Naive thymus-derived CD8-positive, alpha-beta T cell (primary cell): ENCODE results near the gene SMARCD3. TPM values are rescaled to one million over a fixed set of nuclear protein-coding genes. Genes with fewer than 3 reads are reported as not detected.

Experiments used
- ATAC-seq, 2 donors: fragments of 150-1000 bp; cut with Tn5 transposase in 1 of 2; sonication (Bioruptor Pico), chemical (Tn5 transposase) in 1 of 2; 1 replicate in 1 of 2; 2 replicates in 1 of 2; pipeline ENCODE4 v1.10.0; 2021; ENCODE audit warnings: mild to moderate bottlenecking in 2 of 2, moderate library complexity in 2 of 2
- POLR2A ChIA-PET: fragments of 350-600 bp; sonication (Branson Sonifier 250); formaldehyde crosslinking; loops from one replicate; lab custom pipeline; 2021; ENCODE audit warnings: antibody characterized with exemption; lab: Charles Lee
- DNase-seq, 10 donors: peaks; one replicate each; pipeline versions ENCODE4 v3.0.0 to v3.0.0-alpha.2; 2020 to 2022
- H3K27ac Mint-ChIP-seq, 10 donors: one replicate each; pipeline ENCODE4 v1.8.0; 2020 to 2022; ENCODE audit warnings: mild to moderate bottlenecking in 10 of 10, mixed read lengths in 10 of 10, moderate library complexity in 4 of 10, inconsistent platforms in 1 of 10
- H3K27me3 Mint-ChIP-seq, 5 donors: one replicate each; pipeline ENCODE4 v1.8.0; 2021 to 2022; ENCODE audit warnings: mixed read lengths in 5 of 5
- H3K36me3 Mint-ChIP-seq, 3 donors: one replicate each; pipeline ENCODE4 v1.8.0; 2020 to 2022; ENCODE audit warnings: mixed read lengths in 3 of 3, mild to moderate bottlenecking in 2 of 3, inconsistent platforms in 1 of 3
- H3K4me1 Mint-ChIP-seq, 4 donors: one replicate each; pipeline ENCODE4 v1.8.0; 2021 to 2022; ENCODE audit warnings: mixed read lengths in 4 of 4
- H3K4me3 Mint-ChIP-seq, 10 donors: one replicate each; pipeline ENCODE4 v1.8.0; 2020 to 2022; ENCODE audit warnings: mild to moderate bottlenecking in 10 of 10, mixed read lengths in 10 of 10, moderate library complexity in 6 of 10, inconsistent platforms in 1 of 10
- H3K9me3 Mint-ChIP-seq, 9 donors: one replicate each; pipeline ENCODE4 v1.8.0; 2020 to 2022; ENCODE audit warnings: mixed read lengths in 9 of 9, mild to moderate bottlenecking in 3 of 9, inconsistent platforms in 1 of 9, moderate library complexity in 1 of 9
- polyA plus RNA-seq, 3 donors: library from polyadenylated mRNA; unstranded; fragments of 300-500 nt; fragmentation: Illumina TruSeq; gene quantifications; one replicate each; pipeline ENCODE4 v1.2.3, GENCODE V29; 2021
- total RNA-seq, 8 experiments: library from RNA in 2 of 8; stranded (reverse) in 2 of 8; gene quantifications; one replicate each; pipeline ENCODE4 v1.2.3 and lab custom pipeline; 2021 to 2026

SMARCD3 gene
- total and polyA plus RNA-seq, 5 experiments from 2014 or later = 9.7 to 18.6 (median 11.8) TPM

DNA sequence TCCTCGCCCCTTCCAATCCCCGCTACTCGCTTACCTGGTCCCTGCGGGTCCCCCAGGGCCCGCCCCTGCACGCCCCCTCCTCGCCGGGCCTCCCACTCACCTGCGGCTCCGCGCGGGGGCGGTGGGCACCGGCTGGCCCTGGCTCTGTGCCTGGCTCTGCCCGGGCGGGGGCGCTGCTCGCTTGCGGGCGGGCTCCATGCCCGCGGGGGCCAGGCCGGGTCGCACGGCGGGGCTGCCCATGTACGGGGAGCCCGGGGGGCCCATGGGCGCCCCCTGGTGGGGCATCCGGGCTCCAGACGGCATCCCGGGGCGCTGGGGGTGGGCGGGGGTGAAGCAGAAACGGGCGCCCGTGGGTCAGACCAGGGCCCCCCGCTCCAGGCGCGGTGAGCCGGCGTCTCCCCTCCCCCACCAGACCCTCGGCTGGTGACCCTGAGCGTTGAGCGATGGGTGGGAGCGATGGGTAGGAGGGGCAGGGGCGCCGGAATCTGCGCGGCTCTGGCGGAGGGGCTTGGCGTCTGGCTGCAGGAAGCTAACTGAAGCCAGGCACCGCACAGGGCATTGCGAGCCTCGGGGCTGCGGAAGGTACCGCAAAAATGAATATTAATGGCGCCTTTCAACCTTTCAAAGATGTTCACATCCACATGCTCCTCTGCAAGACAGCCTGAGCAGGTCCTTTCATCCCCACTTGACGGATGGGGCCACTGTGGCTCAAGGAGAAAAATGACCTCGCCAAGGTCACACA lies 3.0 kb downstream of the SMARCD3 start:
- ATAC-seq = peak; percentile 75 to 78
- POLR2A ChIA-PET = interaction anchor here (0.6 to 3.6 kb wide), 7 partner anchors 13 to 59 kb away, joined by 3 to 26 read pairs (median 4); partner anchors contain the start of genes ABCF2 and CHPF2
- Mint-ChIP-seq H3K4me3 (peak overlapping the region; percentile 61 to 82 (median 76)), H3K9me3 (no peaks in the 10 kb centered on the region), H3K27me3 (peaks cover 0 to 9% (median 0%) of the 10 kb centered on the region in 5 donors), H3K36me3 (peaks cover 0 to 1% (median 0%) of the 10 kb centered on the region in 3 donors), H3K27ac (no peak overlapping the region), H3K4me1 (peaks cover 22 to 64% (median 53%) of the 10 kb centered on the region in 4 donors)
- peak; percentile 64 to 86 (median 77) for DNase-seq

DNA sequence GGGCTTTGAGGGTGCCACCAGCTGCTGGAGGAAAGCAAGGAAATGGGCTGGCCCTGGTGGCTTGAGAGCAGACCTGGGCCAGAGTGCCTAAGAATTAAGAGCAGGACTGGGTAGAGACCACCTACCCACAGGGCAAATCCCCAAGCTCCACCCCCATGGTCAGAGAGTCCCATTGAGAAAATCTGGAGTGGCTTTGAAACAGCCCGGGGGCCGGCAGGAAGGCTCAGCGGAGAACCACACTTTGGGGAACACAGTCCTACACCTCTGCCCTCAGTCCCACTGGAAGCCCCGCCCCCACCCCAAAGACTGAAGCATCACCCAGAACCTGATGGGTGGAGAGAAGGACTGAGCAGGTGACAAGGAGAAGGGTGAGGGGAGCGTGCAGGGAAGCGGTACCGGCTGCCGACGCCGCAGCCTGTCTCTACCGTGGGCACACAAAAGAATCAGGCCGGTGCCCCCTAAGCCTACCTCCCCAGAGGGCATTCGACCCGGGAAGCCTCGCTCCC lies 3.6 kb downstream of the SMARCD3 start:
- POLR2A ChIA-PET = interaction anchor here (0.6 to 3.6 kb wide), 4 partner anchors 11 to 59 kb away, joined by 3 to 26 read pairs (median 13); partner anchors contain the start of genes ABCF2 and CHPF2
- peaks cover 0 to 6% (median 0%) of the 10 kb centered on the region in 3 donors for H3K36me3 Mint-ChIP-seq
- ATAC-seq (peak; percentile 2 to 7), DNase-seq (no peak)
- H3K4me1 Mint-ChIP-seq = peaks cover 17 to 59% (median 47%) of the 10 kb centered on the region in 4 donors
- no peaks in the 10 kb centered on the region for H3K9me3 Mint-ChIP-seq
- H3K4me3 Mint-ChIP-seq = peak overlapping the region; percentile 61 to 82 (median 76)
- H3K27ac Mint-ChIP-seq = peak overlapping the region in 3 of 10 donors; percentile 49 to 75 (median 65)
- peaks cover 0 to 7% (median 0%) of the 10 kb centered on the region in 5 donors for H3K27me3 Mint-ChIP-seq

DNA sequence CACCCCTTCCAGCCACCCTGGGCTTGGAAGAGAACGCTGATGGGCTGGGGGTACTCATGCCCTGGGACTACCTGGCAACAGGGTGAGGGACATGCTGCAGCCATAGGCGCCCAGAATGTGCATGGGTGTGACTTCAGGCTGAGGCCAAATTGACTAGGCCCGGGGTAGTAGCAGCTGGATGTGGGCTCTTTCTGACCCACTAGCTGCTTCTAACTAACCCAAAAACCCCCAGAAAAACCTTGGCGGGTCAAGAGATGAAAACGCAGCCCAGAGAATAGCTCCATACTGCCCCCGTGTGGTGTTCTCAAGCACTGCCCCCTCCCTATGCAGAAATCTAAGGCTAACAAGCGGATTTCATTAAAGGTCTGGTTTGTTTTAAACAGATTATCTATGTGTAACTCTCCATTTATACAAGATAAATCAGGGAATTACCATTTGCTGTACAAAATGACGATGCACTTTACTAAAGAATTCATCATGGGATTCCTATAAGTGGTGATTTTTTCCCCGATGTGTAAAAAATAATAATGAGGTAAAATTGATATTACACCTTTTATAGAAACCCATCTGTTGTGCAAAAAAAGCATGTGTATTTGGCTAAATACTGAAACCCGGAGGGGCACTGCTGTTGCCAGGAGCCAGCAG lies 4.2 kb downstream of the SMARCD3 start:
- Mint-ChIP-seq H3K36me3 (peaks cover 0 to 9% (median 0%) of the 10 kb centered on the region in 3 donors), H3K27me3 (peaks cover 0 to 6% (median 0%) of the 10 kb centered on the region in 5 donors), H3K9me3 (no peaks in the 10 kb centered on the region), H3K4me3 (peak overlapping the region; percentile 61 to 85 (median 78)), H3K4me1 (peaks cover 16 to 56% (median 45%) of the 10 kb centered on the region in 4 donors), H3K27ac (peak overlapping the region in 2 of 10 donors; percentile 74 to 75)
- DNase-seq (peak in 8 of 10 donors; percentile 16 to 65 (median 49)), ATAC-seq (no peak)
- POLR2A ChIA-PET = interaction anchor here (0.5 to 3.6 kb wide), 7 partner anchors 11 to 60 kb away, joined by 3 to 26 read pairs (median 4); partner anchors contain the start of genes ABCF2 and CHPF2

DNA sequence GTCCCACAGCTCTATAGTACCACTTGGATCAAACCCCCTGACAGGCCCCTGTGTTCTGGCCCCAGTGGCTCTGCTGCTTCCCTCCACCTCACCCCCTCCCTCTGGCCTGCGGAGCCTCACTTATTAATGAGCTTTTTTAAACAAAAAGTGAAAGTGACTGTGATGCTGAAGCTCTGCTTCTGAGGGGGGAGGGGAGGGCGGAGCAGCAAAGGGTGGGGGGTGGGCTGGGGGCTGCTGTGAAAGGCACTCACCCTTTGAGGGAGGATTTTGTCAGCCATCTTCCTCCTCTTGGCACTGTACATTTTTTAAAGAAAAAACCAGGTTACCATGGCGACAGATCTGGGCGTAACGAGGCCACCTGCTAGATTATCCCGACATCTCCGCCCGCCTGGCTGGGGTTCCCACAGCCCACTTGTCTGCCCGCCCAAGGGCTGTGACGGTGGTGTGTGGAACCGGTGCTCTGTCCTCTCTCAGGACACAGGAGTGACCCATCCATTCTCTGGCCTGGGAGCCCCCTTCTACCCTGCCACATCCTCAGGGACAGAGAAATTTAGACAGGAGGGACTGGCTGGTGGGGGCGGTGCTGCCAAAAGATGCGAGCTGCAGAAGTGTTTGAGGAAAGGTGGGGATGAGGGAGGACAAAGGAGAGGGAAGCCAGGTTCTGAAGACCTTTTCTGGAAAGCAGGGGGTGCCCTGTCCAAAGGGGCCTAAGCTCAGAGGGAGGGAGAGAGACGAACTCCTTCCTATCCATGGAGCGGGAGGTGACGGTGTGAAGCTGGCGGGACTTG lies 4.9 kb downstream of the SMARCD3 start:
- POLR2A ChIA-PET = interaction anchor here (0.5 to 3.6 kb wide), 9 partner anchors 7 to 37 kb away, joined by 3 to 26 read pairs (median 4); partner anchors contain the start of genes ABCF2 and CHPF2
- Mint-ChIP-seq H3K27me3 (peaks cover 0 to 4% (median 0%) of the 10 kb centered on the region in 5 donors), H3K27ac (peak overlapping the region; percentile 25 to 92 (median 77)), H3K4me1 (peaks cover 15 to 51% (median 43%) of the 10 kb centered on the region in 4 donors), H3K9me3 (no peaks in the 10 kb centered on the region), H3K4me3 (peak overlapping the region; percentile 70 to 85 (median 78)), H3K36me3 (peaks cover 0 to 14% (median 0%) of the 10 kb centered on the region in 3 donors)
- ATAC-seq (peak; percentile 27 to 49), DNase-seq (peak in 8 of 10 donors; percentile 30 to 77 (median 56))

DNA sequence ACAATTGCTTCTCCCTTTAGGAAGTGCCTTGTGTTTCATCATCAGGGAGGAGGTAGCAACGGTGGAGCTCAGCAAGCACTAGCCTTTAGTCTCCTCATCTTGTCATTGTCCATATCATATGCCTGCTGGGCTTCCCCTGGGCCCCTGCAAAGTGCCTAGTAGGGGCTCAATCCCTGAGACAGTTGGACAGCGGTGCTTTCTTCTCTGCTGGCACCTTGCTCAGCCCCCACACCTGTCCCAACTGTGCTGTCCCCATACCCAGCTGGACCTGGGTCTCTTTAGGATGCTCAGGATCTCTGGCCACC lies 5.5 kb downstream of the SMARCD3 start:
- Mint-ChIP-seq H3K36me3 (peaks cover 0 to 14% (median 0%) of the 10 kb centered on the region in 3 donors), H3K4me3 (peak overlapping the region in 9 of 10 donors; percentile 70 to 85 (median 78)), H3K27ac (peak overlapping the region in 8 of 10 donors; percentile 26 to 92 (median 83)), H3K9me3 (no peaks in the 10 kb centered on the region), H3K27me3 (peaks cover 0 to 2% (median 0%) of the 10 kb centered on the region in 5 donors), H3K4me1 (peaks cover 12 to 46% (median 39%) of the 10 kb centered on the region in 4 donors)
- DNase-seq (no peak), ATAC-seq (no peak)
- POLR2A ChIA-PET = interaction anchor here (0.8 to 3.6 kb wide), 5 partner anchors 8 to 36 kb away, joined by 3 to 26 read pairs (median 4); partner anchors contain the start of genes ABCF2 and CHPF2

DNA sequence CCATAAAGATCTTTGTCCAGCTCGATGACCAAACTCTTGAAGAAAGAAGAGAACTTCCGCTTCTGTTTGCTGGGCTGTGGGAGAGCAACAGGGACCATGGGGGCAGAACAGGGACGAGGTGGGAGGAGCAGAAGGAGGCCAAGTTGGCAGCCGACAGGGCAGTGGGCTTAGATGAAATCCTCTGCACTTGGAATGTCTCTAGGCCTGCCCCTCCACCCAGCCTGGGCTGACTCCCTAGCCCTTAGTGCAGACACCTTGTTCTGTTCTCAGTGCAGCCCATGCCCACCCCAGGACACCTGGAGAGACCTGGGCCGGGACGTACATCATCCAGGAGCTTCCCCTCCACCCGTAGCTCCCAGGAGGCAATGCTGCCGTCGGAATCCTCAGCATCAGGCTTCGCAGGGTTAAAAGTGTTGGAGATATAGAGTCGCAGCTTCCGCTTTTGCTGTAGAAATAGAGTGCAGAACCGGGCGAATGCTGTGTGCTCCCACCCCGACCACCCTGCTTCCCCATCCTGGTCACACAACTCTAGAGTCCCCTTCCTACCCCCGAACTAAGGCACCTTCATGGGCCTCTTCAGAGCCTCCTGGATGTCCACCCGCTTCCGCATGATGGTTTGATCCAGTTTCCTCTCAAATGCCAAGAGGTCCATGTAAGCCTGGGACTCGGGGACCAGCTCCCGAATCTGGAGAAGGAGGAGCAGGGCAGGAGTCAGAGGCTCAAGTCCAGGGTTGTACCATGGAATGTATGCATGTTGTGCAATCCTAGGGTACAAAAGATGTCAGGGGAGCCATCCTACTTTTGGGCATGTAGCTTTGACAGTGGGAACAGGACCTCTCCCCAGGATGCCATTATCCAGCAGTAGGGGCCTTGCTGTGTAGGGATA lies 6.1 kb downstream of the SMARCD3 start:
- Mint-ChIP-seq H3K27ac (peak overlapping the region in 2 of 10 donors; percentile 26 to 90), H3K4me3 (peak overlapping the region in 3 of 10 donors; percentile 6 to 79 (median 54)), H3K4me1 (peaks cover 8 to 40% (median 34%) of the 10 kb centered on the region in 4 donors), H3K36me3 (peaks cover 0 to 16% (median 0%) of the 10 kb centered on the region in 3 donors), H3K9me3 (no peaks in the 10 kb centered on the region), H3K27me3 (peaks cover 0 to 2% (median 0%) of the 10 kb centered on the region in 5 donors)
- ATAC-seq (no peak), DNase-seq (no peak)
- POLR2A ChIA-PET = interaction anchor here (0.9 to 3.6 kb wide), 4 partner anchors 9 to 36 kb away, joined by 3 to 26 read pairs (median 12); partner anchors contain the start of genes ABCF2 and CHPF2

DNA sequence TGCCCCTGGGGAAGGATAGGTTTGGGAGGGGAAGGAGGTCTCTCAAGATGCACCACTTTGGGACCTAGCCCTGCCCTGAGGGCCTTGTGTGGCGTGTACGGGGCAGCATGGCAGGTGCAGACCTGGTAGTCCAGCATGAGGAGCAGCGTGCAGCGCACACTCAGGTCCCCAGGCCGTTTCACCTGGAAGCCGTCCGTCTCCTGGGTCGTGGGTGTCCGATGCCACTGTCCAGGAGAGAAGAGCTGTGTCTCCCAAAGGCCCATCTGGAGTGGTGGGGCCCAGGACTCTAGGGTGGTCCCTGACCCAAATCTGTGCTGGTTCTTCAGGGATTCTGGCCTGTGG lies 6.8 kb downstream of the SMARCD3 start:
- H3K27me3 Mint-ChIP-seq = no peaks in the 10 kb centered on the region

DNA sequence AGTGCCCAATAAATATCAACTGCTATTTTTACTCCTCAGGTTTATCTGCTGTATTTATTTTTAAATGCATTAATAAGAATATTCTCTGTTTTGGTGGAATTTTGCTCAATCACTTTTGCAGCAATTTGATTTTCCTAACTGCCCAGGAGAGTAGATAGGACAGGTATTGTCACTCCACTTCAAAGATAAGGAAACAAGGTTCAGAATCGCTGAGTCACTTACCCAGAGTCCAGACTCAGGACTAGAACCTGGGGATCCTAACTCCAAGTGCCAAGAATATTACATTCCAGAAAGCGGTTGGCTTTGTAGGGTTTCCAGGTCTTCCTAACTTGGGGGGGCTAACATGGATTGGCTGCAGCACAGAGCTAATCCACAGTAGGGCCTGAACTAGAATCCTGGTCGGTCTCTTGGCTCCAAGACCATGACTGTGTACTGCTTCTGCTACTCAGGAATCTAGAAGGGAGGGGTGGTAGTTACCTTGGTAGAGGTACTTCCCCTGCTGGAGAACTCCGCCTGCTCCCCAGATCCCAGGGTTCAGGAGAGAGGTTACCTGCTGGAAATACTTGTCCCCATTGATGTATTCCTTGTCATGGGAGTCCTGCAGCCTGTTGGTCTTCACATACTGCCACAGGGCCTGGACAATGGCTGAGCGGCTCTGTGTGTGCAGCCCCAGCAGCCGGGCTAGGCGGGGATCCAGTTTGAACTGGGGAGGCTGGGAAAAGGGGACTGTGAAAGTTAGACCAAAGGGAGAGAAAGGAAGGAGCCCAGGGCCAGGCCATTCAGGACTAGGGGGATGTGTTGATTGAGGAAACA lies 7.3 kb downstream of the SMARCD3 start:
- Mint-ChIP-seq H3K9me3 (no peaks in the 10 kb centered on the region), H3K4me1 (peaks cover 9 to 39% (median 32%) of the 10 kb centered on the region in 4 donors), H3K27ac (peak overlapping the region in 2 of 10 donors; percentile 72 to 89), H3K4me3 (peak overlapping the region in 4 of 10 donors; percentile 6 to 48 (median 20)), H3K27me3 (no peaks in the 10 kb centered on the region), H3K36me3 (peaks cover 0 to 28% (median 0%) of the 10 kb centered on the region in 3 donors)
- POLR2A ChIA-PET = no interaction called here
- no peak for DNase-seq
- ATAC-seq = no peak

More for the DNA sequence above, 6.8 kb downstream of the SMARCD3 start:
- Mint-ChIP-seq H3K4me3 (peak overlapping the region in 2 of 10 donors; percentile 19 to 48), H3K4me1 (peaks cover 9 to 39% (median 31%) of the 10 kb centered on the region in 4 donors), H3K9me3 (no peaks in the 10 kb centered on the region), H3K27ac (peak overlapping the region in 1 of 10 donors; percentile 72), H3K36me3 (peaks cover 0 to 22% (median 0%) of the 10 kb centered on the region in 3 donors)
- ATAC-seq (no peak), DNase-seq (no peak)
- POLR2A ChIA-PET = interaction anchor here (3.6 kb wide), 1 partner anchor 15 kb away, joined by 21 read pairs; the partner anchor contains the start of gene ABCF2

DNA sequence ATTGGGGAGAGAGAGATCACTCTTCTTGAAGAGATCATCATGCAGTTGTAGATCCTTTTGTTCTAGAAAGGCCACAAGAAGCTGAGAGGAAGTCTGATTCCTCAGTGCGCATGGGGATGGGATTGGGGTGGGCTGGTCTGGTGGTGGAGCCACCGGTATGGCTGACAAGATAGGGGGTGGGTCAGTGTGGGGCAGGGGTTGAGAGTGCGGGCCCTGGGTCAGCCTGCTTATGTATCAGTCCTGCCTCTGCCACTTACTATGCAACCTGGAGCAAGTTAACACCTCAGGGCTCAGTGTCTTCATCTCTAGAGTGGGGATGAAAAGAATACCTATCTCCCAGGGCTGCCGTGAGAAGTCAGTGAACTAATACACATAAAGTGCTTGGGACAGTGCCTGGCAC lies 8.0 kb downstream of the SMARCD3 start:
- no peak for ATAC-seq
- POLR2A ChIA-PET = no interaction called here
- DNase-seq = no peak
- Mint-ChIP-seq H3K27ac (peak overlapping the region in 2 of 10 donors; percentile 8 to 20), H3K36me3 (peaks cover 0 to 31% (median 0%) of the 10 kb centered on the region in 3 donors), H3K4me3 (no peak overlapping the region), H3K9me3 (no peaks in the 10 kb centered on the region), H3K4me1 (peaks cover 9 to 39% (median 29%) of the 10 kb centered on the region in 4 donors), H3K27me3 (no peaks in the 10 kb centered on the region)

DNA sequence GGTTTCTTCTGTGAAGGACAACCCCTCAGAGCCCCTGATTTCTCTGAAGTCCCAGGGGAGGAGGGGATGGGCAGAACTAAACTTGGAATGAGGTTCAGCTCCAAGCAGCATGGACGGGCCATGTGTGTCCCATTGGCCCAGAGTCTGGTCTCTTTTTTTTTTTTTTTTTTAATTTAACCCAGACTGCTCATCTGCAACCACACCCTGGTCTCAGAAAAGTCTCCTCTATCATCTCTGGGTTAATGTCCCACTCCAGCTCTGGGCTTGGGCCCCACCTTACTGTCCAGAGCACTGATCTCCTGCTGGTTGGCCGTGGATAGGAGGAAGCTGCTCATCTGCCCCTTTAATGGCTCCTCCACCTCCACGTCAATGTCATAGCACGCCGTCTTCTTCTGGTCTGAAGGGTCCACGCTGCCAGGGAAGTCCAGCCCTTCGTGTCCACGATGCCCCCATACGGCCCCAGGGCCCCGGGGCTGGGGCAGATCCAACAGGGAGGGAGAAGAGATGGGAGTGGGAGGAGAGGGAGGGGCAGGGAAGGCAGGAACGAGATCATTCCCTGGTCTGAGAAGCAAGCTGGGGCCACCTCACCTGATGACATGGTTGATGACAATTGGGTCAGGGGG lies 8.5 kb downstream of the SMARCD3 start:
- POLR2A ChIA-PET = no interaction called here
- Mint-ChIP-seq H3K4me1 (peaks cover 11 to 42% (median 31%) of the 10 kb centered on the region in 4 donors), H3K27ac (peak overlapping the region in 2 of 10 donors; percentile 8 to 87), H3K9me3 (no peaks in the 10 kb centered on the region), H3K4me3 (no peak overlapping the region), H3K36me3 (peaks cover 0 to 36% (median 0%) of the 10 kb centered on the region in 3 donors), H3K27me3 (no peaks in the 10 kb centered on the region)
- DNase-seq = no peak
- ATAC-seq = no peak
